Measurements from ENCODE around the gene PLD5. TPM values are rescaled to one million over a fixed set of nuclear protein-coding genes. Genes with fewer than 3 reads are reported as not detected.
"Not testable (repeated sequence)": the region's sequence is repeated elsewhere in the genome, so short reads cannot be mapped to it uniquely, and the experiment has no call there.

Gene PLD5
- total and polyA plus RNA-seq, 7 donors: 0.03 to 0.92 (median 0.22) TPM; not detected in 4

GRCh38 chr1:242062271-242062670 lies 462.2 kb downstream of the PLD5 start:
- no peak for DNase-seq
- intact Hi-C loops (cut with DNase I): no loop called here
- Histone ChIP-seq H3K4me3 (no peak overlapping the region), H3K9me3 (no peaks in the 10 kb centered on the region), H3K27me3 (ENCODE audit: insufficient read depth in 3 of 3, low read length in 2 of 3) (no peaks in the 10 kb centered on the region), H3K36me3 (ENCODE audit: insufficient read depth in 1 of 2, low read depth in 1 of 2) (no peaks in the 10 kb centered on the region), H3K4me1 (no peaks in the 10 kb centered on the region), H3K27ac (no peak overlapping the region)
- no peak for ATAC-seq
- WGBS, 3 donors: 36 to 46% (median 43%) methylated on average over 3 of the region's 3 CpGs
- TF ChIP-seq CTCF (IDR thresholded peaks at IDR 0.05): no peak

GRCh38 chr1:242059976-242060375 lies 464.5 kb downstream of the PLD5 start:
- Histone ChIP-seq H3K4me1 (no peaks in the 10 kb centered on the region), H3K27ac (no peak overlapping the region), H3K9me3 (no peaks in the 10 kb centered on the region), H3K4me3 (no peak overlapping the region), H3K36me3 (ENCODE audit: insufficient read depth in 1 of 2, low read depth in 1 of 2) (no peaks in the 10 kb centered on the region), H3K27me3 (ENCODE audit: insufficient read depth in 3 of 3, low read length in 2 of 3) (no peaks in the 10 kb centered on the region)
- 81 to 85% (median 83%) methylated on average over 11 of the region's 11 CpGs for WGBS, 3 donors
- ATAC-seq: no peak
- intact Hi-C loops (cut with DNase I): no loop called here
- no peak for DNase-seq
- TF ChIP-seq CTCF (IDR thresholded peaks at IDR 0.05): no peak

GRCh38 chr1:242058582-242058981 lies 465.9 kb downstream of the PLD5 start:
- intact Hi-C loops (cut with DNase I); DNase-seq; H3K27ac ChIP-seq: not testable (repeated sequence)

GRCh38 chr1:242058181-242058580 lies 466.3 kb downstream of the PLD5 start:
- H3K4me3 ChIP-seq; H3K4me1 ChIP-seq; H3K9me3 ChIP-seq; H3K27me3 ChIP-seq (ENCODE audit: insufficient read depth in 3 of 3, low read length in 2 of 3); H3K27ac ChIP-seq; ATAC-seq; DNase-seq; intact Hi-C loops (cut with DNase I); H3K36me3 ChIP-seq (ENCODE audit: insufficient read depth in 1 of 2, low read depth in 1 of 2): not testable (repeated sequence)
- 86 to 94% (median 87%) methylated on average over 3 of the region's 3 CpGs for WGBS, 3 donors

More at GRCh38 chr1:242058582-242058981, 465.9 kb downstream of the PLD5 start:
- WGBS, 3 donors: 74 to 82% (median 81%) methylated on average over 4 of the region's 4 CpGs
- not testable (repeated sequence) for H3K27me3 ChIP-seq (ENCODE audit: insufficient read depth in 3 of 3, low read length in 2 of 3); H3K36me3 ChIP-seq (ENCODE audit: insufficient read depth in 1 of 2, low read depth in 1 of 2); ATAC-seq; H3K4me1 ChIP-seq; H3K4me3 ChIP-seq; H3K9me3 ChIP-seq

GRCh38 chr1:242057745-242058115 lies 466.8 kb downstream of the PLD5 start:
- intact Hi-C loops (cut with DNase I): no loop called here
- H3K4me1 ChIP-seq: no peaks in the 10 kb centered on the region
- WGBS, 3 donors: 30 to 37% (median 31%) methylated on average over 3 of the region's 3 CpGs
- TF ChIP-seq CTCF (IDR thresholded peaks at IDR 0.05): no peak
- DNase-seq: no peak
- H3K27ac ChIP-seq: no peak overlapping the region
- no peak for ATAC-seq
- H3K27me3 ChIP-seq (ENCODE audit: insufficient read depth in 3 of 3, low read length in 2 of 3): no peaks in the 10 kb centered on the region
- H3K36me3 ChIP-seq (ENCODE audit: insufficient read depth in 1 of 2, low read depth in 1 of 2): no peaks in the 10 kb centered on the region
- no peaks in the 10 kb centered on the region for H3K9me3 ChIP-seq
- no peak overlapping the region for H3K4me3 ChIP-seq
